Eye (tissue), 1 donor: ENCODE results near the gene OR11A1.
"Not testable (repeated sequence)": the region's sequence is repeated elsewhere in the genome, so short reads cannot be mapped to it uniquely, and the experiment has no call there.

Source experiments
- DNase-seq: peaks from one replicate; pipeline ENCODE4 v3.0.0-alpha.2; 2015

The OR11A1 gene

GRCh38 chr6:29477923-29478450 lies 21.1 kb upstream of the OR11A1 start:
- no peak for DNase-seq

GRCh38 chr6:29474996-29475395 lies 18.1 kb upstream of the OR11A1 start:
- no peak for DNase-seq

- no peak for DNase-seq
These were observed 9.4 kb upstream of the OR11A1 start for GRCh38 chr6:29466241-29466640.

- DNase-seq, result no peak
These were observed 8.9 kb upstream of the OR11A1 start for GRCh38 chr6:29465801-29466200.

GRCh38 chr6:29465279-29465678 lies 8.4 kb upstream of the OR11A1 start:
- no peak for DNase-seq

- DNase-seq, result no peak
These were observed 5.2 kb upstream of the OR11A1 start for GRCh38 chr6:29462022-29462421.

GRCh38 chr6:29461021-29461814 lies 4.3 kb upstream of the OR11A1 start:
- no peak for DNase-seq

- no peak for DNase-seq
These were observed 5.2 kb downstream of the OR11A1 start for GRCh38 chr6:29451471-29452193.

GRCh38 chr6:29447670-29448069 lies 9.2 kb downstream of the OR11A1 start:
- DNase-seq, result peak; percentile 3

GRCh38 chr6:29444031-29444430 lies 12.8 kb downstream of the OR11A1 start:
- DNase-seq, result not testable (repeated sequence)

GRCh38 chr6:29442719-29443118 lies 14.2 kb downstream of the OR11A1 start:
- no peak for DNase-seq

- no peak for DNase-seq
These were observed 17.9 kb downstream of the OR11A1 start, which contains the start of gene OR10C1 for GRCh38 chr6:29439006-29439405. TSS of gene OR10C1 (plus strand) at chr6:29439306. CDS start at chr6:29440016, 710 bp downstream.

- not testable (repeated sequence) for DNase-seq
These were observed 20.1 kb downstream of the OR11A1 start for GRCh38 chr6:29436730-29437129.

- no peak for DNase-seq
These were observed 30.2 kb downstream of the OR11A1 start for GRCh38 chr6:29426654-29427053.

- DNase-seq, result no peak
These were observed 31.8 kb downstream of the OR11A1 start for GRCh38 chr6:29425075-29425474.

- no peak for DNase-seq
These were observed 32.3 kb downstream of the OR11A1 start for GRCh38 chr6:29424575-29424974.

GRCh38 chr6:29424168-29424567 lies 32.7 kb downstream of the OR11A1 start:
- no peak for DNase-seq

GRCh38 chr6:29419516-29419915 lies 37.4 kb downstream of the OR11A1 start:
- DNase-seq, result no peak

- DNase-seq, result no peak
These were observed 42.3 kb downstream of the OR11A1 start, which contains the start of gene OR12D1 for GRCh38 chr6:29414588-29414987. TSS of gene OR12D1 (plus strand) at chr6:29414928.

- no peak for DNase-seq
These were observed 53.1 kb downstream of the OR11A1 start for GRCh38 chr6:29403801-29404200.

- no peak for DNase-seq
These were observed 57.3 kb downstream of the OR11A1 start for GRCh38 chr6:29399525-29399924.

GRCh38 chr6:29395331-29395730 lies 61.5 kb downstream of the OR11A1 start, which contains the start of gene OR12D2:
TSS of gene OR12D2 (plus strand) at chr6:29395631. CDS start at chr6:29396700, 1,069 bp downstream.
- no peak for DNase-seq

GRCh38 chr6:29388533-29388932 lies 68.3 kb downstream of the OR11A1 start:
- no peak for DNase-seq

- no peak for DNase-seq
These were observed 80.9 kb downstream of the OR11A1 start for GRCh38 chr6:29376003-29376402.
